ENCODE measurements around the gene ARHGAP44. TPM values are rescaled to one million over a fixed set of nuclear protein-coding genes. Genes with fewer than 3 reads are reported as not detected.

Gene ARHGAP44
- total and polyA plus RNA-seq, 4 donors: 0.14 to 1.3 (median 0.42) TPM

GRCh38 chr17:12853921-12854320, 64.6 kb downstream of the ARHGAP44 start:
- no peak for TF ChIP-seq HNF4A (conservative IDR thresholded peaks at IDR 0.05)
- no peak for TF ChIP-seq ATF3 (IDR thresholded peaks at IDR 0.05)
- no peak for TF ChIP-seq NR2F2 (IDR thresholded peaks at IDR 0.05)
- no peak for TF ChIP-seq HNF4G (IDR thresholded peaks at IDR 0.05)
- TF ChIP-seq CTCF (IDR thresholded peaks at IDR 0.05; ENCODE audit: low read depth, low read length, missing input control): no peak
- TF ChIP-seq MAX (IDR thresholded peaks at IDR 0.05): no peak
- TF ChIP-seq GABPA (IDR thresholded peaks at IDR 0.05 in 1 of 2, conservative IDR thresholded peaks at IDR 0.05 in 1 of 2): no peak
- TF ChIP-seq FOXA1 (IDR thresholded peaks at IDR 0.05): no peak
- no peak for TF ChIP-seq TAF1 (conservative IDR thresholded peaks at IDR 0.05)
- TF ChIP-seq EGR1 (IDR thresholded peaks at IDR 0.05; ENCODE audit: low read depth in 2 of 2): no peak
- no peak for TF ChIP-seq SP1 (IDR thresholded peaks at IDR 0.05)
- no peak for TF ChIP-seq FOXA2 (IDR thresholded peaks at IDR 0.05)

GRCh38 chr17:12856416-12856815, 67.1 kb downstream of the ARHGAP44 start:
- Histone ChIP-seq H3K9ac (ENCODE audit: low read depth in 1 of 2, low read length in 2 of 2) (no peak overlapping the region), H3K27me3 (ENCODE audit: control insufficient read depth in 4 of 4, insufficient read depth in 4 of 4, low read length in 3 of 4) (no peaks in the 10 kb centered on the region), H3K4me3 (ENCODE audit: low read depth in 1 of 3, low read length in 3 of 3) (no peak overlapping the region), H3K36me3 (ENCODE audit: control insufficient read depth in 4 of 4, insufficient read depth in 3 of 4, low read depth in 1 of 4, low read length in 3 of 4) (no peaks in the 10 kb centered on the region), H3K9me3 (ENCODE audit: control insufficient read depth in 4 of 4, low read length in 3 of 4) (no peaks in the 10 kb centered on the region), H3K4me1 (ENCODE audit: control insufficient read depth in 4 of 4, insufficient read depth in 4 of 4, low read length in 3 of 4) (no peaks in the 10 kb centered on the region), H3K27ac (ENCODE audit: low read depth in 1 of 2, low read length in 2 of 2) (no peak overlapping the region)
- 42% methylated on average over 3 of the region's 3 CpGs for WGBS
- TF ChIP-seq EGR1 (IDR thresholded peaks at IDR 0.05; ENCODE audit: low read depth in 2 of 2): no peak
- TF ChIP-seq HNF4G (IDR thresholded peaks at IDR 0.05): no peak
- no peak for TF ChIP-seq MAX (IDR thresholded peaks at IDR 0.05)
- no peak for TF ChIP-seq JUND (IDR thresholded peaks at IDR 0.05)
- no peak for TF ChIP-seq FOXA1 (IDR thresholded peaks at IDR 0.05)
- TF ChIP-seq NR2F2 (IDR thresholded peaks at IDR 0.05): peak; percentile 75
- no peak for TF ChIP-seq YY1 (IDR thresholded peaks at IDR 0.05)
- no peak for TF ChIP-seq ATF3 (IDR thresholded peaks at IDR 0.05)
- TF ChIP-seq ZBTB33 (IDR thresholded peaks at IDR 0.05): no peak
- no peak for DNase-seq (ENCODE audit: low spot score)

More at GRCh38 chr17:12853921-12854320, 64.6 kb downstream of the ARHGAP44 start:
- H3K27me3 ChIP-seq (ENCODE audit: control insufficient read depth in 4 of 4, insufficient read depth in 4 of 4, low read length in 3 of 4): no peaks in the 10 kb centered on the region
- no peak overlapping the region for H3K9ac ChIP-seq (ENCODE audit: low read depth in 1 of 2, low read length in 2 of 2)
- H3K27ac ChIP-seq (ENCODE audit: low read depth in 1 of 2, low read length in 2 of 2): no peak overlapping the region
- H3K36me3 ChIP-seq (ENCODE audit: control insufficient read depth in 4 of 4, insufficient read depth in 3 of 4, low read depth in 1 of 4, low read length in 3 of 4): no peaks in the 10 kb centered on the region
- DNase-seq (ENCODE audit: low spot score): no peak
- no peak overlapping the region for H3K4me3 ChIP-seq (ENCODE audit: low read depth in 1 of 3, low read length in 3 of 3)
- no peaks in the 10 kb centered on the region for H3K4me1 ChIP-seq (ENCODE audit: control insufficient read depth in 4 of 4, insufficient read depth in 4 of 4, low read length in 3 of 4)
- H3K9me3 ChIP-seq (ENCODE audit: control insufficient read depth in 4 of 4, low read length in 3 of 4): no peaks in the 10 kb centered on the region
- 76% methylated on average over 2 of the region's 2 CpGs for WGBS
